Body of pancreas (tissue), 4 donors: ENCODE data around the gene MGAT5. TPM values are rescaled to one million over a fixed set of nuclear protein-coding genes. Genes with fewer than 3 reads are reported as not detected.
"Not testable (repeated sequence)": the region's sequence is repeated elsewhere in the genome, so short reads cannot be mapped to it uniquely, and the experiment has no call there.

ENCODE experiments used
- ATAC-seq: fragments of 150-250 bp; one replicate; pipeline ENCODE4 v1.9.1; 2016
- DNase-seq, 4 donors: peaks; one replicate each; pipeline ENCODE4 v3.0.0-alpha.2; 2019
- H3K27ac ChIP-seq, 4 donors: fragments of 200-600 bp; sonication (generic); 1 replicate in 3 of 4; 2 replicates in 1 of 4; pipeline versions ENCODE4 v1.5.1 to v1.6.1; 2016 to 2019; ENCODE audit warnings: mild to moderate bottlenecking in 1 of 4, mixed read lengths in 1 of 4, moderate library complexity in 1 of 4
- H3K27me3 ChIP-seq, 2 donors: fragments of 200-600 bp; sonication (generic); one replicate each; pipeline ENCODE4 v1.6.0; 2016; ENCODE audit warnings: mild to moderate bottlenecking in 1 of 2
- H3K36me3 ChIP-seq, 2 donors: fragments of 200-600 bp; sonication (generic); replicated peaks in 1 of 2; 2 replicates each; pipeline ENCODE4 v1.5.1; 2016; ENCODE audit warnings: low read depth in 2 of 2; ENCODE audit not compliant: insufficient read depth in 1 of 2
- H3K4me1 ChIP-seq: fragments of 200-600 bp; sonication (generic); one replicate; pipeline ENCODE4 v1.6.0; 2016
- H3K4me3 ChIP-seq, 2 donors: fragments of 200-600 bp; sonication (generic); 1 replicate in 1 of 2; 2 replicates in 1 of 2; pipeline ENCODE4 v1.5.1; 2016 to 2019
- H3K9me3 ChIP-seq, 3 donors: fragments of 200-600 bp; sonication (generic); 1 replicate in 2 of 3; 2 replicates in 1 of 3; pipeline ENCODE4 v1.5.1; 2016
- CTCF ChIP-seq, 7 experiments: fragments of 450-650 bp in 4 of 7; fragments of 200-600 bp in 3 of 7; sonication (generic) in 3 of 7; IDR thresholded peaks; one replicate each; pipeline ENCODE4 v1.5.1; 2016 to 2019; ENCODE audit warnings: antibody characterized with exemption in 7 of 7
- POLR2A ChIP-seq, 3 donors: fragments of 450-650 bp; IDR thresholded peaks; one replicate each; pipeline ENCODE4 v1.6.1; 2016; ENCODE audit warnings: antibody characterized with exemption in 3 of 3, mild to moderate bottlenecking in 2 of 3
- WGBS, 2 donors: methylation state at CpG; one replicate each; pipeline ENCODE4 v1.1.5; 2017; 5-methylcytosine and 5-hydroxymethylcytosine counted together
- intact Hi-C: fragments of 100-400 bp; cut with DNase I; formaldehyde crosslinking; loops from one replicate; pipeline ENCODE4 v1.15.1; 2023
- total RNA-seq, 2 donors: library from RNA; depleted of rRNA; stranded (reverse); fragments of >200 nt; gene quantifications; one replicate each; pipeline ENCODE4 v1.1.0, GENCODE V29; 2016

The MGAT5 gene
- total RNA-seq, 2 donors from 2014 or later = 15.8 to 16.3 TPM

DNA sequence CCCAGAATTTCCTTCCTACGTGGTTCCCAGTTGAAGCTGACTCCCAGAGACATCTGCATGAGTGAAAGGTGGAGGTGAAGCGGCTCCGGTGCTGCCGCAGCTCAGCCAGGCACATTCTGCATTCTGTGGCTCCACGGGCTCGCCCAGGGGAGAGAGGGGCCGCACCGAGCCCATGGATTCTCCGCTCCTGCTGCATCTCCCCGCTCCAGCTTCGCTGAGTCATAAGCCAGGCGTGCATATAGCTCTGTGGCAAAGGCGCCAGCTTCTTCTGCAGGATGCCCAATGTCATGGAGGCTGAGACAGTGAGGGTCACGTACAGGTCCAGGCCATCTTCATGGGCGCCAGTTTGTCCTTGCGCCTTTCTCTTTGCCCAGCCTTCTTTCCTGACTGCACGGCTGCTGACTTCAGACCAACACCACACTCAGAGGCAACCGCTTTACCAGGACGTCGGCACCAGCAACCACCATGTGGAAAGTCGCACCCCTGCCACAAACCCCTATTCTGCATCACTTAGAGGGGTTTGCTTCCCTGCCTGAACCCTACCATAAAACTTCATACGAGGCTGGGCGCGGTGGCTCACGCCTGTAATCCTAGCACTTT, 215.7 kb downstream of the MGAT5 start:
- Histone ChIP-seq H3K27ac (no peak overlapping the region), H3K4me1 (peaks cover 9% of the 10 kb centered on the region), H3K36me3 (no peaks in the 10 kb centered on the region), H3K4me3 (no peak overlapping the region), H3K9me3 (peaks cover 0 to 4% (median 0%) of the 10 kb centered on the region in 3 donors), H3K27me3 (no peaks in the 10 kb centered on the region)
- TF ChIP-seq CTCF (IDR thresholded peaks at IDR 0.05) (no peak), POLR2A (IDR thresholded peaks at IDR 0.05) (no peak)
- ATAC-seq (no peak), DNase-seq (no peak)
- intact Hi-C loops = no loop called here
- 93 to 97% methylated on average over 23 to 25 of the region's 25 CpGs for WGBS, 2 donors

DNA sequence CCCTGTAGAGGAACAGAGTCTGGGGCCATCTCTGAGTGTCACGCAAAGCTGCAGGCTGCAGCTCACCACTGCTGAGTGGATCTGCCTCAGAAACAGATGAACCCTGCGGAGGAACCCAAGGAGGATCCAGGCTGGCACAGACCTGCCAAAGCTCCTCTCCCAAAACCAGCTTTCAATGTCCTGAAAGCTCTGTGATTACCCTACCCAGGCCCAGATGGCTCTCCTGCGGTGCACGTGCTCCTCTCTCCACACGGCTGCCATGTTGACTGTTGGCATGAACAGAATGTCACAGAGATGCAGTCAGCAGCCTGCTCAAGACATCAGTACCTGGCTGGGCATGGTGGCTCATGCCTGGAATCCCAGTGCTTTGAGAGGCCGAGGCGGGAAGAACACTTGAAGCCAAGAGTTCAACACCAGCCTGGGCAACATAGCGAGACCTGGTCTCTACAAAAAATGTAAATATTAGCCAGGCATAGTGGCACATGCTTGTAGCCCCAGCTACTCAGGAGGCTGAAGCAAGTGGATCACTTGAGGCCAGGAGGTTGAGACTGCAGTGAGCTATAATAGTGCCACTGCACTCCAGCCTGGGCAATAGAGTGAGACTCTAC, 216.8 kb downstream of the MGAT5 start:
- Histone ChIP-seq H3K4me3 (no peak overlapping the region), H3K27ac (no peak overlapping the region), H3K4me1 (peaks cover 4% of the 10 kb centered on the region), H3K36me3 (no peaks in the 10 kb centered on the region), H3K27me3 (no peaks in the 10 kb centered on the region), H3K9me3 (peaks cover 0 to 4% (median 0%) of the 10 kb centered on the region in 3 donors)
- intact Hi-C loops = no loop called here
- DNase-seq = no peak
- TF ChIP-seq POLR2A (IDR thresholded peaks at IDR 0.05) = no peak
- no peak for TF ChIP-seq CTCF (IDR thresholded peaks at IDR 0.05)
- no peak for ATAC-seq
- WGBS, 2 donors = 94 to 95% methylated on average over 8 of the region's 8 CpGs

DNA sequence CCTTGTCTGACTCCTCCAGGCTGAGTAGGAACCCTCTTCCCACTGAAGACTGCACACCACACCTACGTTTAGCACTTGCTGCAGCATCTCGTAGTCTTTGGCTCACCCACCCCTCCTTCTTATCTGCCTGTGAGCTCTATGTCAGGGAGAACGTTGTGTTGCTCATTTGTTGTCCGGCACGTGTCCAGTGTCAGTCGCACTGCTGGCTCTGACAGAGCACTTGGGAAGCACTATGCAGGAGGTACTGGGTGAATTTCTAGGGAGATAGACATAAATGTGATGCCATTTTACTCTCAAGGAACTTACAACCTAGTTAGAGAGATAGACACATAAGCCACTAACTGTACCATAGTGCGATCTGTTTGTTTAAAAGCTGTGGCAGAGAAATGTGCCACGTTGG, 223.1 kb downstream of the MGAT5 start:
- ATAC-seq, H3K27ac ChIP-seq, H3K27me3 ChIP-seq, intact Hi-C loops, H3K4me3 ChIP-seq, H3K4me1 ChIP-seq, DNase-seq, H3K9me3 ChIP-seq, H3K36me3 ChIP-seq: not testable (repeated sequence)
- 91 to 95% methylated on average over 8 of the region's 8 CpGs for WGBS, 2 donors

DNA sequence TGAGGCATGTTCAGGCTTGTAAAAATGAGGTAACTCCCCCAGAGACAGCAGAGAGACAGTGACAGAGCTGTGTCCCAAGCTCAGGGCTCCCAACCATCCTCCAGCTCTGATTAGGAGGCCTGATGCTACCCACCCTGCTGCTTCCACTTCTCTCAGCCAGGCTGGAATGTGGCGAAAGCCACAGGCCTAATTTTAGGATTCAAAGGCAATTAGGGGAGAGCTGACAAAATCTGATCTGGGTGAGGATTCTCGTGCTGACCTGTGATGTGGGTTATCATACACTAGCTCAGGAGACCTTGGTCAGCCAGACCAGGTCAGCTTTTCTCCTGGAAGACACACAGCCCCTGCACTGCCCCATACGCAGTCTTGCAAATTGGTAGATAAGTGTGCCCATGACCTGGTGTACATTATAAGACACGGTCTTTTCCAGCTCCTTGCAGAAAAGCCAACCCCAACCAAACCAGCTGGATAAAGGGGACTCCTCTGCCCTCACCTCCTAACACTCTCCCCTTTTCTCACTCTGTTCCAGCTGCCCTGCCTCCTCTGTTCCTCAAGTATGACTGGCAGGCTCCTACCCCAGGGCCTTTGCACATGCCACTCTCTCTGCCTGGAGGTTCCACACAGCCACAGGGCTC, 225.9 kb downstream of the MGAT5 start:
- no peaks in the 10 kb centered on the region for H3K36me3 ChIP-seq
- H3K4me3 ChIP-seq = no peak overlapping the region
- no peak overlapping the region for H3K27ac ChIP-seq
- WGBS, 2 donors = 92 to 96% methylated on average over 4 of the region's 4 CpGs
- no peaks in the 10 kb centered on the region for H3K4me1 ChIP-seq
- ATAC-seq = no peak
- intact Hi-C loops = no loop called here
- no peaks in the 10 kb centered on the region for H3K27me3 ChIP-seq
- TF ChIP-seq CTCF (IDR thresholded peaks at IDR 0.05) = no peak
- TF ChIP-seq POLR2A (IDR thresholded peaks at IDR 0.05) = no peak
- H3K9me3 ChIP-seq = no peaks in the 10 kb centered on the region
- DNase-seq = no peak

- Histone ChIP-seq H3K36me3 (no peaks in the 10 kb centered on the region), H3K27me3 (no peaks in the 10 kb centered on the region), H3K4me3 (no peak overlapping the region), H3K4me1 (no peaks in the 10 kb centered on the region), H3K9me3 (no peaks in the 10 kb centered on the region), H3K27ac (no peak overlapping the region)
- intact Hi-C loops = no loop called here
- 83 to 89% methylated on average over 6 of the region's 6 CpGs for WGBS, 2 donors
- no peak for TF ChIP-seq POLR2A (IDR thresholded peaks at IDR 0.05)
- TF ChIP-seq CTCF (IDR thresholded peaks at IDR 0.05) = no peak
- no peak for DNase-seq
- no peak for ATAC-seq
Measured at GRCh38 chr2:134482131-134482723, 228.4 kb downstream of the MGAT5 start.
